ENCODE data around the gene PRKD3.

The PRKD3 gene

GRCh38 chr2:37317746-37318145, 6.9 kb downstream of the PRKD3 start:
- H3K4me3 ChIP-seq (ENCODE audit: low read depth, low read length, poor library complexity, severe bottlenecking) = peak overlapping the region; percentile 10
- no peaks in the 10 kb centered on the region for H3K27me3 ChIP-seq (ENCODE audit: insufficient read depth, low read length)
- peaks cover 43% of the 10 kb centered on the region for H3K36me3 ChIP-seq (ENCODE audit: insufficient read depth, low read length)
- peak overlapping the region; percentile 78 for H3K4me2 ChIP-seq (ENCODE audit: low read length)
- H3K9ac ChIP-seq (ENCODE audit: low read length) = no peak overlapping the region
- TF ChIP-seq, protein P1, sequence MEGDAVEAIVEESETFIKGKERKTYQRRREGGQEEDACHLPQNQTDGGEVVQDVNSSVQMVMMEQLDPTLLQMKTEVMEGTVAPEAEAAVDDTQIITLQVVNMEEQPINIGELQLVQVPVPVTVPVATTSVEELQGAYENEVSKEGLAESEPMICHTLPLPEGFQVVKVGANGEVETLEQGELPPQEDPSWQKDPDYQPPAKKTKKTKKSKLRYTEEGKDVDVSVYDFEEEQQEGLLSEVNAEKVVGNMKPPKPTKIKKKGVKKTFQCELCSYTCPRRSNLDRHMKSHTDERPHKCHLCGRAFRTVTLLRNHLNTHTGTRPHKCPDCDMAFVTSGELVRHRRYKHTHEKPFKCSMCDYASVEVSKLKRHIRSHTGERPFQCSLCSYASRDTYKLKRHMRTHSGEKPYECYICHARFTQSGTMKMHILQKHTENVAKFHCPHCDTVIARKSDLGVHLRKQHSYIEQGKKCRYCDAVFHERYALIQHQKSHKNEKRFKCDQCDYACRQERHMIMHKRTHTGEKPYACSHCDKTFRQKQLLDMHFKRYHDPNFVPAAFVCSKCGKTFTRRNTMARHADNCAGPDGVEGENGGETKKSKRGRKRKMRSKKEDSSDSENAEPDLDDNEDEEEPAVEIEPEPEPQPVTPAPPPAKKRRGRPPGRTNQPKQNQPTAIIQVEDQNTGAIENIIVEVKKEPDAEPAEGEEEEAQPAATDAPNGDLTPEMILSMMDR (IDR thresholded peaks at IDR 0.05; ENCODE audit: low read length) = no peak
- TF ChIP-seq EZH2 (IDR thresholded peaks at IDR 0.05; ENCODE audit: borderline replicate concordance, low read length) = no peak
- H3K4me1 ChIP-seq (ENCODE audit: insufficient read depth, low read length, severe bottlenecking) = peaks cover 99% of the 10 kb centered on the region
- H4K20me1 ChIP-seq (ENCODE audit: insufficient read depth, low read length) = no peaks in the 10 kb centered on the region; the same call in 1 of the 2 replicates
- H3K9me2 ChIP-seq (ENCODE audit: low read depth, low read length) = no peaks in the 10 kb centered on the region
- H3F3A ChIP-seq (ENCODE audit: insufficient read depth, low read length) = no peaks in the 10 kb centered on the region
- H3K9me3 ChIP-seq (ENCODE audit: low read length) = no peaks in the 10 kb centered on the region
- no peak overlapping the region for H3K27ac ChIP-seq (ENCODE audit: low read depth, low read length, poor library complexity, severe bottlenecking)
- no peak overlapping the region for H2AFZ ChIP-seq (ENCODE audit: low read length)
- H3K79me2 ChIP-seq (ENCODE audit: insufficient read depth, low read length) = peaks cover 98% of the 10 kb centered on the region

DNA sequence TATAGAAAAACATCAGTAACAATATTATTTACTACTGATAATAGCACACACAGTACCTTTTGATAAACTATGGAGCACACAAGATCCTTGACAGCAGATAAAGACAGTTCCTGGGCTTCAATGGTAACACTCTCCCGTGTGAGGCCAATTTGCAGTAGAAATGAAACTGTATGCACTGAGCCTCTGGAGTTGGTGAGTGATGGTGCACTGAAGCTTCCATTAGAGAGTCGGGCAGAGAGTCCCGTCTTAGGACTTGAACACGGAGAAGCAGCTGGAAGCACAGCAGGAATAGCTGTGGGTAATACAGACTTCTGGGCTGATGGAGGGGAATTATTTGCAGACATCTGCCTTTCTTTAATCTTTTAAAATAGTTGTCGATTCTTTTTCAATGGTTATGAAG, 8.5 kb downstream of the PRKD3 start:
- Histone ChIP-seq H3K9ac (ENCODE audit: low read length) (peak overlapping the region; percentile 26), H3K79me2 (ENCODE audit: insufficient read depth, low read length) (peaks cover 98% of the 10 kb centered on the region), H3K4me2 (ENCODE audit: low read length) (peak overlapping the region; percentile 65), H3K4me3 (ENCODE audit: low read depth, low read length, poor library complexity, severe bottlenecking) (peak overlapping the region; percentile 38), H3K27me3 (ENCODE audit: insufficient read depth, low read length) (no peaks in the 10 kb centered on the region), H3K9me2 (ENCODE audit: low read depth, low read length) (no peaks in the 10 kb centered on the region), H3K36me3 (ENCODE audit: insufficient read depth, low read length) (peaks cover 34% of the 10 kb centered on the region), H3F3A (ENCODE audit: insufficient read depth, low read length) (no peaks in the 10 kb centered on the region), H3K9me3 (ENCODE audit: low read length) (no peaks in the 10 kb centered on the region), H2AFZ (ENCODE audit: low read length) (no peak overlapping the region), H4K20me1 (ENCODE audit: insufficient read depth, low read length) (no peaks in the 10 kb centered on the region), H3K4me1 (ENCODE audit: insufficient read depth, low read length, severe bottlenecking) (peaks cover 98% of the 10 kb centered on the region), H3K27ac (ENCODE audit: low read depth, low read length, poor library complexity, severe bottlenecking) (peak overlapping the region; percentile 7)
- TF ChIP-seq EZH2 (IDR thresholded peaks at IDR 0.05; ENCODE audit: borderline replicate concordance, low read length) = no peak
- TF ChIP-seq, protein P1 (IDR thresholded peaks at IDR 0.05; ENCODE audit: low read length) = no peak

DNA sequence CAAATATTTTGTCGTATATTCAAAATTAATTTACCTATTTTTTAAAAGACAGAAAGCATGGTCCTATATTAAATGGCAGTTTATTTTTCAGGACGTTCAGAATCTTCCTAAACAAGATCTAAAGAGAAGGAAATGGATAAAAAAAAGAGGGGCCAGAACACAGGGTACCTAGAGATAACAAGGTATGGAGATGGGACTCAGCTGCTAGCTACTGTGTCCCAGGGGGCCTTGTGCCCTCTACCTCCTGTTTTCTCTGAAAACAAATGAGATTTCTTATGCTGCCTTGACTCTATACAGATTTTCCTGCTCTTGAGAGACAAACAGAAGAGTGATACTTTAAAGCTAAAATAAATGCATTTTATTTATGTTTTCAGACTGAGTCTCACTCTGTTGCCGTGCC, 9.3 kb downstream of the PRKD3 start:
- Histone ChIP-seq H3K9me2 (ENCODE audit: low read depth, low read length) (no peaks in the 10 kb centered on the region), H2AFZ (ENCODE audit: low read length) (no peak overlapping the region), H3K36me3 (ENCODE audit: insufficient read depth, low read length) (peaks cover 36% of the 10 kb centered on the region), H3K9me3 (ENCODE audit: low read length) (no peaks in the 10 kb centered on the region), H3K27me3 (ENCODE audit: insufficient read depth, low read length) (no peaks in the 10 kb centered on the region), H3K27ac (ENCODE audit: low read depth, low read length, poor library complexity, severe bottlenecking) (no peak overlapping the region), H4K20me1 (ENCODE audit: insufficient read depth, low read length) (no peaks in the 10 kb centered on the region), H3K4me1 (ENCODE audit: insufficient read depth, low read length, severe bottlenecking) (peaks cover 96% of the 10 kb centered on the region), H3K4me2 (ENCODE audit: low read length) (peak overlapping the region; percentile 65), H3K79me2 (ENCODE audit: insufficient read depth, low read length) (peaks cover 99% of the 10 kb centered on the region), H3K9ac (ENCODE audit: low read length) (0 out of 2 replicates have a peak overlapping the region, but pooled peaks have one; percentile 9), H3K4me3 (ENCODE audit: low read depth, low read length, poor library complexity, severe bottlenecking) (peak overlapping the region; percentile 38), H3F3A (ENCODE audit: insufficient read depth, low read length) (no peaks in the 10 kb centered on the region)
- TF ChIP-seq, protein P1 (IDR thresholded peaks at IDR 0.05; ENCODE audit: low read length) = no peak
- no peak for TF ChIP-seq EZH2 (IDR thresholded peaks at IDR 0.05; ENCODE audit: borderline replicate concordance, low read length)
